Fibroblast of lung (primary cell): ENCODE results near the gene THSD7B.

Source experiments
- CTCF ChIP-seq, 2 donors: IDR thresholded peaks in 1 of 2; conservative IDR thresholded peaks in 1 of 2; 1 replicate in 1 of 2; 2 replicates in 1 of 2; pipeline ENCODE4 v1.5.1; 2011 to 2012; ENCODE audit warnings: low read length in 2 of 2, control low read depth in 1 of 2, inconsistent platforms in 1 of 2, low read depth in 1 of 2, mild to moderate bottlenecking in 1 of 2
- EZH2 ChIP-seq: IDR thresholded peaks from 2 replicates; pipeline ENCODE4 v1.5.1; 2012; ENCODE audit warnings: low read length, control low read depth, mild to moderate bottlenecking; ENCODE audit errors: missing control alignments

- TF ChIP-seq CTCF (conservative IDR thresholded peaks at IDR 0.05 in 1 of 2, IDR thresholded peaks at IDR 0.05 in 1 of 2; ENCODE audit: low read depth in 1 of 2, low read length in 2 of 2) (no peak), EZH2 (no peak)
Measured at GRCh38 chr2:136750065-136750464, 15.3 kb upstream of the THSD7B start.
